HG03354 (cell line): ENCODE data around the gene ADPRM.

Source experiments
- ATAC-seq: cut with Tn5 transposase; IDR thresholded peaks from one replicate; pipeline ENCODE4 v1.9.1; 2021; ENCODE audit warnings: mild to moderate bottlenecking; ENCODE audit not compliant: unreplicated experiment, poor library complexity, severe bottlenecking

ADPRM gene

DNA sequence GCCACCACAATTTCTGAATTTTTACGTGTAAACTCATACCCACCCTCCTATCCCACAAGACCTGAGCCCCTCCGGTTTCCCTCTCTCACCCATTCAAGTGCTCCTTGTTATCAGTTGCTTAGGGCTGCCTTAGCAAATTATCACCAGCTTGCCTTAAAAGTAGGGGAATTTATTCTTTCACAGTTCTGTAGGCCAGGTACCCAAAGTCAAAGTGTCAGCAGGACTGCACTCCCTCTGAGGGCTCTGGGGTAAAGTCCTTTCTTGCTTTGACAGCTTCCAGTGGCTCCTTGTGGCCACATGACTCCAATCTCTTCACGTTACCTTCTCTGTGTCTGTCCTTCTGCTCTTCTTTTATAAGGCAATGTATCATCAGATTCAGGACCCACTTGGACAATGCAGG is 40.3 kb downstream of the ADPRM start:
- ATAC-seq: no peak

GRCh38 chr17:10738521-10739258 is 41.3 kb downstream of the ADPRM start:
- ATAC-seq: no peak

DNA sequence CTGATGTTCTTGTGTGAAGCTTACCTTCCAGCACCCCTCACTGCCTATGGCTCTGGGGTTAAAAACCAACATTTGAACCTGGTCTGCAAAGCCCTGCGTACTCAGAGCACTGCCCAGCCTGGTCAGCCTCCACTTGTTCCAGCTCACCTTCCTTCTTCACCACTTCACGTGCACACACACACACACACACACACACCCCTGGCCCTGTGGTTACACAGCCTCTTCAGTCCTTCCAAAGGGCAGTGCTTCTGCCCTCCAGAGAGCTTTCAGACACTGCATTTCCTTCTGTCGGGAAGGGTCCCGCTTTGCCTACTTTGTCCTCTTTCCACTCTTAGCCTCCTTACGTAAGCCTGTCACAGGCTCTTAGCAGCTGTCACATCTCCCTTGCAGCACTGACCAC is 42.0 kb downstream of the ADPRM start:
- no peak for ATAC-seq

DNA sequence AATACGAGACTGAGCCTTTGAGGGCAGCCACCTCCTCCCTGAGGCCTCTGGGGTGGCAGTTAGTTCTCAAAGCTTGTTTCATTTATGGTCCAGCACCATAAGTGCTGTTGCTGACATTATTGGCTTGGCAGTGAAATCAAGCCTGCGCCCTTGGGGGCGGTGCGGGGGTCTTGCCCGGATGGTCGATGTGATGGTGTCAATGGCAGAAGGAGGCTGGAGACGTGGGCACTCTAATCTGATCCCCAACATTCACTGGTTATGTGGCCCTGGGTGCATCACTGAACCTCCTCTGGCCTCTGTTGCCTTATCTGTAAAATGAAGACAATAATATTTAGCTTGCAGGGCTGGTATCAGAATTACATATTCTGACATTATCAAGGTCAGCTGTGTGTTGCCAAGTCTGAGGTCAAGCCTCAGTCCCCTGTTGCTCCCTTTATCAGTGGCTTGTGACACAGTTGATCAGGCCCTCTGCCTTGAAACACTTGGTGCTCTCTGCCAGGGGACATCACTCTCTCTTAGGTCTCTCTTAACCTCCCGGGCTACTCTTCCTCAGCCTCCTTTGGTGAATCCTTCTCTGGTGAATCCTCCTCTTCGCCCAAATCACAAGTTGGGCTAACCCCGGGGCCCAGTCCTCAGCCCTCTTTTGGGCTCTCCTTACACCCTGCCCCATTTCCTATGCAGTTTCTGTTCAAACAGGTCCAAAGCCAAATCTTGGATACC is 44.2 kb downstream of the ADPRM start:
- no peak for ATAC-seq

DNA sequence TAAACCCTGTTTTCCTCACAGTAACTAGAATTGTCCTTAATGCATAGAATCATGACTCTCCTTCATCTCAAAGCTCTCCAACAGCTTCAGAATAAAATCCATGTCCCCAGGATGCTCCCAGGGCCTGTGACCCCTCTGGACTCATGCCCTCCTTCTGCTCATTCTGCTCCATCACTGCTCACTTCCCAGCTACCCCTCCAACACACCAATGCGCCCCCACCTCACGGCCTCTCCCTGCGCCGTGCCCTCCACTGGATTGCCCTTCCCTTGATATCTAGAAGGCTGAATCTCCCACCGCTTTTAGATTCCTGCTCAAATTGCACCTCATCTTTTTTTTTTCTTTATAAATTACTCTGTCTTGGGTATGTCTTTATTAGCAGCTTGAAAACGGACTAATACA is 45.0 kb downstream of the ADPRM start:
- ATAC-seq: no peak

- ATAC-seq: no peak
These were observed 46.1 kb downstream of the ADPRM start for GRCh38 chr17:10743316-10744009.

DNA sequence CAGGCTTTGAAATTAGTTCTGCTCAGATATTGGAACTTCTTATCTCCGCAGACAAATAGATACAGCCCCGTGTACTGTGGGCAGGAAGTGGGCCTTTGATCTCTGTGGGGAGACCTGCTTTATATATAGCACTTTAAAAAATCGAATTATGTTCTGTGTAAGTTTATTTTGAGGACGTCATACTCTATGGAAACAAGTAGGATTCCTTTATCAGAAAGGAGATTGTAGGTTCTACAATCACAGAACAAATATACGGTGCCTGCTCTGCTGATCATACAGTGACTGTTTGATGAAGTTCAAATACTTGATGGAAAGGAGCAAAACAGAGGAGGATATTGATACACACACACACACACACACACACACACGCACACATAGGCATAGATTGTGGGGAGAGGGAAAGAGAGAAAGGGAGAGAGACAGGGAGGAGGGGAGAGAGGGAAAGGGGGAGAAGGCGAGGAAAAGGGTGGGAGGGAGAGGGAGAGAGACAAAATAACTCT is 47.2 kb downstream of the ADPRM start:
- ATAC-seq: no peak

DNA sequence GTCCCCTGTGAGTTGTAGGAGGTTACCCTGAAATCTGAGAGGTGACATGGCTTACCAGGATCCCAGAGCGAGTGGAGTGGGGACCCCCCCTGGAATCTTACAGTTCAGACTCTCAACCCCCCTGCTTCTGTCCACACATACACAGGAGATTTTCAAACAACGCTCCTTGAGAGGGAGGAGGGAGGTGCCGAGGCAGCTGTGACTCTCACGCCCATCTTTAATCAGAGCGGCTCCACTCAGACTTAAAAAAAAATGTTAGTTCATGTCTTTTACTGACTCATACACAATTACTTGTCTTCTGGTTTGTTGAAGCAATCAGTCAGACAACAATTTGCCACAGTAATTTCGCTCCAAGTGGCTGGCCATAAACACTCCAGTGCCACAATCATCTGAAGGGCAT is 47.8 kb downstream of the ADPRM start:
- no peak for ATAC-seq

DNA sequence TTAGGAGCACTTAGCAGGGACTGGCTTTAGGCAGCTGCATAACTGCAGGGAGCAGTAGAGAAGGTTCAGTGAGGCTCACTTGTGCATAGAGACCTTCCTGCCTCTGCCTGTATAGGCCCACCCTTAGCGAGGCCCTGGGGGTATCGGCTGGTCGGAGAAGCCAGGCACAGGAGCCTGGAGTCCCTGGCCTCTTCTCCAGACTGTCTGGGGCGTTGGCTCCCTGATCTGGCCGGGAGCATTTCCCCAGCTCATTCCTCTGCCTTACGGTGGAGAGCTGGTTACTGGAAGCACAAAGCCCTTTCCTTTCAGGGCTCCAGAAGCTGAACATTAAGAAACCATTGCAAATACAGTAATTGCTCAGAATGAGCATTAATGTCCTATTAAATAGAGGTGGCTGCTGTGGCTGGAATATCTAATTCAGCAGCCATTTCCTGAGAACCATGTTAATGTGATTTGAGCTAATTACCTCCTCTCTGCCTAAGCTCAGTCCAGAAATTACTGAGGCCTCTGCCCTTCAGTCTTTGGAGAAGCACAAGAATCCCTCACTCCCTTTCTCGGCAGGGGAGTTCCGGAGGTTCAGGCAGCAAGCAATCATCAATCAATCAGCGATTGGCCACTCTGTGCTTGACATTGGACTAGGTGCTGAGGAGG is 51.3 kb downstream of the ADPRM start:
- no peak for ATAC-seq

GRCh38 chr17:10750210-10750609 is 52.8 kb downstream of the ADPRM start:
- no peak for ATAC-seq

- no peak for ATAC-seq
These were observed 54.2 kb downstream of the ADPRM start for GRCh38 chr17:10751563-10751962.

DNA sequence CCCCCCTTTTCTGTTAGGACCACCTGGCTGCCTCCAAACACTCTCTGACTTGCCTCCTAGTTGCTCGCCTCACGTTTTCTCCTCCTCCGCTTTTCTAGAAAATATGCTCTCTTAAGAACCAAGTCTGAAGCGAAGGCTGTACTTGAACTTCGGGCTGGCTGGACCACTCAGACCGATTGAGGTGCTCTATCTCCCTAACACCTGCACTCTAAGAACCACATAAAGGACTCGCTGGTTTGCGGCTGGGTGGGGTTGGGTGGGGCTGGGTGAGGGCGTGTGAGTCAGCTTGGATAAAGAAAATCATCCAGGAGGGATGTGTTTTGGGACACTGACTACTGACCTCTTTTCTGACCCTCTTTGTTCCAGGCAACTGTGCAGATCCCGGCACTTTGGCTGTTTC is 55.3 kb downstream of the ADPRM start:
- no peak for ATAC-seq

DNA sequence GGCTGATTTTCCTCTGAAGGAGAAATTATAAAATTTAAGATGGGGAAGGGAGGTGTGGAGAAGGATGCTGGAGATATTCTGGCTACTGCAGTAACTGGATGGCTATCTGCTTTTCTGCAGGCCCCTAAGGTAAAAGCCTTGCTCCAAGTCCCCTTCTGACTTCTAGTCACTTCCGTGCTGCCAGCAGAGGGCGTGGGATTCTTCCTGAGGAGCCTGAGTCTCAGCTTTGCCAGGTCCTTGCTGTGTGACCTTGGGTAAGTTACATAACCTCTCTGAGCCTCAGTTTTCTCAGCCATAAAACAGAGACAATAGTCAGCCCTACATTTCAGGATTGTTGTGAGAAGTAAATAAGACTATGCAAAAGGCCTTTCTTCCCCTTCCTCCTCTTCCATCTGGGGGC is 56.7 kb downstream of the ADPRM start:
- ATAC-seq: no peak

- no peak for ATAC-seq
These were observed 57.6 kb downstream of the ADPRM start for GRCh38 chr17:10754861-10755591.

GRCh38 chr17:10755592-10756127 is 58.3 kb downstream of the ADPRM start:
- ATAC-seq: no peak

DNA sequence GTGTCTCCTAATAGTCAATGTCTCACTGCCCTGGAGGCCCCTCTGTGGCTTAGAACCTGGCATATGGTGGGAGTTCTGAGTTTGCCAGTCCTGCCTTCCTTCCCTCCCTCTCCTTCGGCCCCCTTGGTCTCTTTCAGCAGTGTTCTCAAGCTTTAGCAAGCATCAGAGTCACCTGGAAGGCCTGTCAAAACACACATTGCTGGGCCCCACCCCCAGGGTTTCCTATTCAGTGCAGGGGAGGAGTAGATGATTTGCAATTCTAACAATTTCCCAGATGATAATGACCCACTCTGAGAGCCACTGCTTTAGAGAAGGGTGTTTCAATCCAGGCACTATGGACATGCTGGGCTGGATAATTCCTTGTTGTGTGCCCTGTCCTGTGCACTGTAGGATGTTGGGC is 58.8 kb downstream of the ADPRM start:
- ATAC-seq: no peak

DNA sequence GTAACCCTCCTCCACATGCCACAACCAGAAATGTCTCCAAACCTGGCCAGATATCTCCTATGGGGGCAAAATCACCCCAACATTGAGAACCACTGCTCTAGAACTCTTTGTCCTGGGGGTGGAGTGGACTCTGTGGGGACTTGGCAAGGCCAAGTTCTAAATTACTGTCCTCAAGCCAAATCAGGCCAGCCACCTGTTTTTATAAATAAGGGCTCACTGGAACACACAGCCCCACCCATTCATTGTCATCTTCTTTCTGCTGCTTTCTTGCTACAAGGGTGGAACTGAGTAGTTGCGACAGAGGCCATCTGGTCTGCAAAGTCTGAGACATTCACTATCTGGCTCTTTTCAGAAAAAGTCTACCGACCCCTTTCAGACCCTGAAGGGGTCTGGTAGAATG is 59.2 kb downstream of the ADPRM start:
- no peak for ATAC-seq

GRCh38 chr17:10757067-10757466 is 59.7 kb downstream of the ADPRM start:
- ATAC-seq: no peak

- ATAC-seq: no peak
These were observed 60.3 kb downstream of the ADPRM start for GRCh38 chr17:10757647-10758046.
